ENCODE data around the gene MAX.

- no peak for TF ChIP-seq CTCF (IDR thresholded peaks at IDR 0.05)
- TF ChIP-seq POLR2A (IDR thresholded peaks at IDR 0.05) = no peak
- no peak for TF ChIP-seq EP300 (IDR thresholded peaks at IDR 0.05)
- no peak for TF ChIP-seq POLR2AphosphoS5 (IDR thresholded peaks at IDR 0.05)
Measured at GRCh38 chr14:65074449-65075150, 27.7 kb downstream of the MAX start.

All from upper lobe of left lung (tissue), 4 donors.